NCI-H1048 (cell line): ENCODE results near the gene RNLS.

ENCODE experiments used
- DNase-seq: peaks from one replicate; lab custom pipeline; 2025; lab: John Stamatoyannopoulos, UW

Gene RNLS

GRCh38 chr10:88232983-88233543, 350.1 kb downstream of the RNLS start:
- no peak for DNase-seq

- DNase-seq, result no peak
Measured at GRCh38 chr10:88232029-88232895, 350.9 kb downstream of the RNLS start.

- no peak for DNase-seq
Measured at GRCh38 chr10:88230251-88230650, 352.9 kb downstream of the RNLS start.

DNA sequence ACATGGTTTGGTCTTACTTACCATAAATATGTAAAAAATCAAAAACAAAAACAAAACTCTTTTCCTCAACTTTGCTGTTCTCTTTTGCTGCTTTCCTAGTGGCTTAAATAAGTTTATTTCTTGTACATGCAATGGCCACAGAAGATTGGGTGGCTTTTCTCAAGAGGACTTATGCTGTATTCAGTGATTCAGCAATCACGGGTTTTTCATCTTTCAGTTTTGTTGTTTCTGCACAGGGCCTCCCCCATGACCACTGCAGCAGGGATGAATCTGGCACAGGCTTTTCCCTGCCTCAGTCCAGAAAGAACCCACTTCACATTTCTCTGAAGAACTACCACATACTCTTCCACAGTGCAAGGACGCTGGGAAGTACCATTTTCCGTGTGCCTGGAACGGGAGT, 355.0 kb downstream of the RNLS start:
- no peak for DNase-seq

DNA sequence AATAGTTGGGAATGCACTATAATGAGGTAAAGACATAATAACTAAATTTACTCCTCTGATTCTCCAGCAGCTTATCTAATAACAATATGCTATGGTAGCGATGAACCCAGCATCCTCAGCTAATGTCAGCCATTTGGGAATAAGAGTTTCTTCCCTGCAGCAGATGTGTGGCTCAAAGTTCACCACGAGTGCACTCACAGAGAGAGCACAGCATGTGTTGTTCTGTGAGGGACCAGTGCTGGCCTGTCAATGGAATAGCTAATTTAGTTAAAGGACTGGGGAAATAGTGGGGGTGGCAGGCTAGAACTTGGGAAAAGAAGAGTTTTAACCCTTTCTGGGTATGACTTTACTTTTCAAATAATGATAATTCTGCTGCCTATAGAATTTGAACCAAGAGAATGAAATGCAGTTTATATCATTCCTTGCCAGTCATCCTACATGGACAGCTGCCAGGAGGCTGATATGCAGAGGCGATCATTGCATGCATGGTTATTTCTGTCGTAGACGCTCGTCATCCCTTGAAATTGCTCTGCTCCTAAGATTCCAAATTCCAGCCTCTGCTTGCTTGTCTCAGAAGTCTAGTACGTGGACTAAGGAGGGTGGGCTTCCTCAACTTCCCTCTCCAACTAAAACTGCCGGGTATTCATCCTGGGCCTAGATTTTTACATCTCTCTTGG, 355.6 kb downstream of the RNLS start:
- DNase-seq, result no peak

DNA sequence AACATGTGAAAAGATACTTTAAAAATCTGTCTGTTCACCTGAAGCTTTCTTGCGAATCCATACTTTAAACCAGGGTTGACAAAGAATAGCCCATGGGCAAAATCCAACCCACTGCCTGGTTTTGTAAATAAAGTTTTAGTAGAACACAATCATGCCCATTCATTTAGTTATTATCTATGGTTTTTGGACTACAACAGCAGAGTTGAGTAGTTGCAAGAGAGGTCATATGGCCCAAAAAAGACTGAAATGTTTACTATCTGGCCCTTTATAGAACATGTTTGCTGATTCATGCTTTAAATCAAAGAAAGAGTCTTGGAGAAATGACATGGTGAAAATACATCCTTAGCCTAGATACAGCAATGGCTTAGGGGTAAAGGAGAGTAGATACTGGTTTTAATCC, 356.2 kb downstream of the RNLS start:
- no peak for DNase-seq

DNA sequence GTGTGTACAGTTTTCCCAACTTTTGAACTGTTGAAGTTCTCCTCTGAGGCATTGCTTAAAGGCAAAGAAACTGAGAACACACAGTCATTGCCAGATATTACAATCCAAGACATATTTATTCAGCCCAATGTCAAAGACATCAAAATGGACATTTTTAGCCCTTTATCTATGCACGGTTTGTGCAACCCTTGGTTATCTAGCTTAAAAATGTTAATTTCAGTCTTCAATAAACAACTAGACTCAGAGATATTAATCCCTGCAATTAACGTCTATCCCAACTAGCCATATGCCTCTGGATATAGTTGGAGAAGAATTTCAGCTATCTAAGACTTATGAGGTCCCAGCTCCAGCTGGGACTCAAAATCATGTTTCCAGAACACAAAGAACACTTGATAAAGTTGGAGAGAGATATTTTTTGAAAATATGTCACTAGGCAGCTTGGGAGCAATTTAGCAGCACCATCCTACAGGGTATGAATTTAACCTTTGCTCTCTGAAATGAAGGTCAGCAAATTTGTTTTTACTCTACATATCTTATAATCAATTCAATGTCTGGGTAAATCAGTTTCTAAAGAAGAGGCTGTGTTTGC, 357.0 kb downstream of the RNLS start:
- no peak for DNase-seq
